ENCODE data around the gene WBP2.

Gene WBP2

GRCh38 chr17:75818326-75818885, 36.7 kb downstream of the WBP2 start:
- TF ChIP-seq POLR2AphosphoS5 (IDR thresholded peaks at IDR 0.05; ENCODE audit: low read depth, low read length), result no peak
- TF ChIP-seq, protein P1, sequence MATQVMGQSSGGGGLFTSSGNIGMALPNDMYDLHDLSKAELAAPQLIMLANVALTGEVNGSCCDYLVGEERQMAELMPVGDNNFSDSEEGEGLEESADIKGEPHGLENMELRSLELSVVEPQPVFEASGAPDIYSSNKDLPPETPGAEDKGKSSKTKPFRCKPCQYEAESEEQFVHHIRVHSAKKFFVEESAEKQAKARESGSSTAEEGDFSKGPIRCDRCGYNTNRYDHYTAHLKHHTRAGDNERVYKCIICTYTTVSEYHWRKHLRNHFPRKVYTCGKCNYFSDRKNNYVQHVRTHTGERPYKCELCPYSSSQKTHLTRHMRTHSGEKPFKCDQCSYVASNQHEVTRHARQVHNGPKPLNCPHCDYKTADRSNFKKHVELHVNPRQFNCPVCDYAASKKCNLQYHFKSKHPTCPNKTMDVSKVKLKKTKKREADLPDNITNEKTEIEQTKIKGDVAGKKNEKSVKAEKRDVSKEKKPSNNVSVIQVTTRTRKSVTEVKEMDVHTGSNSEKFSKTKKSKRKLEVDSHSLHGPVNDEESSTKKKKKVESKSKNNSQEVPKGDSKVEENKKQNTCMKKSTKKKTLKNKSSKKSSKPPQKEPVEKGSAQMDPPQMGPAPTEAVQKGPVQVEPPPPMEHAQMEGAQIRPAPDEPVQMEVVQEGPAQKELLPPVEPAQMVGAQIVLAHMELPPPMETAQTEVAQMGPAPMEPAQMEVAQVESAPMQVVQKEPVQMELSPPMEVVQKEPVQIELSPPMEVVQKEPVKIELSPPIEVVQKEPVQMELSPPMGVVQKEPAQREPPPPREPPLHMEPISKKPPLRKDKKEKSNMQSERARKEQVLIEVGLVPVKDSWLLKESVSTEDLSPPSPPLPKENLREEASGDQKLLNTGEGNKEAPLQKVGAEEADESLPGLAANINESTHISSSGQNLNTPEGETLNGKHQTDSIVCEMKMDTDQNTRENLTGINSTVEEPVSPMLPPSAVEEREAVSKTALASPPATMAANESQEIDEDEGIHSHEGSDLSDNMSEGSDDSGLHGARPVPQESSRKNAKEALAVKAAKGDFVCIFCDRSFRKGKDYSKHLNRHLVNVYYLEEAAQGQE (IDR thresholded peaks at IDR 0.05; ENCODE audit: insufficient read depth in 1 of 2, low read depth in 2 of 2, low read length in 2 of 2), result no peak
- no peak for TF ChIP-seq TAF1 (IDR thresholded peaks at IDR 0.05; ENCODE audit: borderline replicate concordance, insufficient read depth, low read length)
- no peak for TF ChIP-seq SIN3A (IDR thresholded peaks at IDR 0.05; ENCODE audit: borderline replicate concordance, insufficient read depth, low read length)
- TF ChIP-seq FOXP2 (optimal IDR thresholded peaks at IDR 0.05; ENCODE audit: borderline replicate concordance, extremely low read depth, extremely low read length, insufficient read depth), result no peak

GRCh38 chr17:75817571-75817970, 37.6 kb downstream of the WBP2 start:
- TF ChIP-seq, protein P1 (IDR thresholded peaks at IDR 0.05; ENCODE audit: insufficient read depth in 1 of 2, low read depth in 2 of 2, low read length in 2 of 2), result no peak
- TF ChIP-seq POLR2AphosphoS5 (IDR thresholded peaks at IDR 0.05; ENCODE audit: low read depth, low read length) (no peak), SIN3A (IDR thresholded peaks at IDR 0.05; ENCODE audit: borderline replicate concordance, insufficient read depth, low read length) (no peak), TAF1 (IDR thresholded peaks at IDR 0.05; ENCODE audit: borderline replicate concordance, insufficient read depth, low read length) (no peak), FOXP2 (optimal IDR thresholded peaks at IDR 0.05; ENCODE audit: borderline replicate concordance, extremely low read depth, extremely low read length, insufficient read depth) (no peak)

- TF ChIP-seq SIN3A (IDR thresholded peaks at IDR 0.05; ENCODE audit: borderline replicate concordance, insufficient read depth, low read length), result no peak
- TF ChIP-seq POLR2AphosphoS5 (IDR thresholded peaks at IDR 0.05; ENCODE audit: low read depth, low read length), result no peak
- TF ChIP-seq FOXP2 (optimal IDR thresholded peaks at IDR 0.05; ENCODE audit: borderline replicate concordance, extremely low read depth, extremely low read length, insufficient read depth), result no peak
- TF ChIP-seq, protein P1 (IDR thresholded peaks at IDR 0.05; ENCODE audit: insufficient read depth in 1 of 2, low read depth in 2 of 2, low read length in 2 of 2), result no peak
- no peak for TF ChIP-seq TAF1 (IDR thresholded peaks at IDR 0.05; ENCODE audit: borderline replicate concordance, insufficient read depth, low read length)
Observed at GRCh38 chr17:75816693-75817092, 38.4 kb downstream of the WBP2 start.

- no peak for TF ChIP-seq TAF1 (IDR thresholded peaks at IDR 0.05; ENCODE audit: borderline replicate concordance, insufficient read depth, low read length)
- TF ChIP-seq, protein P1 (IDR thresholded peaks at IDR 0.05; ENCODE audit: insufficient read depth in 1 of 2, low read depth in 2 of 2, low read length in 2 of 2), result no peak
- TF ChIP-seq SIN3A (IDR thresholded peaks at IDR 0.05; ENCODE audit: borderline replicate concordance, insufficient read depth, low read length), result no peak
- TF ChIP-seq FOXP2 (optimal IDR thresholded peaks at IDR 0.05; ENCODE audit: borderline replicate concordance, extremely low read depth, extremely low read length, insufficient read depth), result no peak
- TF ChIP-seq POLR2AphosphoS5 (IDR thresholded peaks at IDR 0.05; ENCODE audit: low read depth, low read length), result no peak
Observed at GRCh38 chr17:75815399-75815798, 39.7 kb downstream of the WBP2 start.
